ENCODE data around the gene LPP.

The LPP gene

DNA sequence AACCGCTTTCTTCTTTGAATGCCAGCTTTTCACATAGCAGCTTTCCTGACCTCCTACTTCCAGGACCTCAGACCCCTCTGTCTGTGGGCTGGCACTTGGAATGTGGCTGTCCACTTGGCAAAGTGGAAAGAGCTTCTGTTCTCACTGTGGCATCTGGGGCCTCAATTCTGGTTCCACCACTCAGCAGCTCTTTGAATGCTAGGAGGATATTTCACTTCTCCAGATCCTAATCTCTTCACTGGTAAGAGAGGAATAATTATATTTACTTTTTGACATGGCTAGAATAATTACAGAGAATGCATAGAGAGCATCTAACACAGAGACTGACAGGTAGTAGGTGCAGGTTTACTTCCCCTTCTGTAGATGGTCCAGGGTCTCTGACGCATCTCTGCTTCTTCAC is 405.9 kb downstream of the LPP start:
- DNase-seq (ENCODE audit: low spot score): no peak

DNA sequence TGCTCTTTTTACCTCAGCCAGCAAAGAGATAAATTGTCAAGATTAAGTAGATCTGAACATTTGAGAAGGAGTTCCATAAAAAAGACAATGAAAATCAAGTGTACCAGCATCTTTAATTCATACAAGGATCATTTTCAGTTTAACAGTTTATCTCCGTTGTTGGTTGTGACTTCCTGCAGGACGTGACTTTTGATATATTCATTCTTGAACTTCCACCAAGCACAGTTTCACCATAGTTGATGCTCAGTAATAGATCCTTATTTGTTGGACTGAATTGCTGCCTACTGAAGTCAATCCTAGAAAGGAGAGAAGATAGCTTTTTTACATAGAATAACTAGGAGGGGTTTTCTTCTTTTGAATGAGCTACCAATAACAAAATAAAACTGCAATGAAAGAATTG is 408.2 kb downstream of the LPP start:
- no peak for DNase-seq (ENCODE audit: low spot score)

DNA sequence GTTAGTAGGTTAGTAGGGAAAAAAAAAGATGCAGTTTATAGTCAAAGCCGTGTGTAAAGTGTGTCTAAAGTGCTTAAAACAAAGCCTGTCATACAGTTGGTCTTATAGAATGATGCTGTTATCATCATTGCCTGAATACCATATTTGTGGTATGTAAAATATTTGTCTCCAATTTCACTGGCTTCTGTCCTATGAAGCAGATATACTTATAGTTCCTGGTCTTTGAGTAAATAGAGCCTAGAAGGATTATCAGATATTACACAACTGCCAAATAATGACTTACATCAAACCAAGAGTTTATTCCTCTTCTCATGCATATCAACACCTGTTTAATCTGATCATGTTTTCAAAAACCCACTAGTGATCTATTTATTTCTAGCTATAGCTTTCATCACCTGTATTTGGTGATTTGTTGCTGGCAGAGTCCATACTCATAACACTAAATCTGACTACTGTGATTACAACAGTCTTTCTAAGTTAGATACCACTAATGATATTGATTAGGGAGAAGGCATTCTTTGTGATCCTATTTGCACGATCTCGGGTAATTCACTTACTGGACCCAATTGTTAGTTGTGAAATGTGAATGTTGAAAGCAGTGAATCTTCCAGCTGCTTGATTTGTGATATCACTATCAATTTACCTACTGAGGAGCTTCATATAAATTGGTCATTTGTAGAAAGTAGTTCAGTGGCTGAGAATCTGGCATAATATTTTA is 413.7 kb downstream of the LPP start:
- DNase-seq (ENCODE audit: low spot score): no peak

DNA sequence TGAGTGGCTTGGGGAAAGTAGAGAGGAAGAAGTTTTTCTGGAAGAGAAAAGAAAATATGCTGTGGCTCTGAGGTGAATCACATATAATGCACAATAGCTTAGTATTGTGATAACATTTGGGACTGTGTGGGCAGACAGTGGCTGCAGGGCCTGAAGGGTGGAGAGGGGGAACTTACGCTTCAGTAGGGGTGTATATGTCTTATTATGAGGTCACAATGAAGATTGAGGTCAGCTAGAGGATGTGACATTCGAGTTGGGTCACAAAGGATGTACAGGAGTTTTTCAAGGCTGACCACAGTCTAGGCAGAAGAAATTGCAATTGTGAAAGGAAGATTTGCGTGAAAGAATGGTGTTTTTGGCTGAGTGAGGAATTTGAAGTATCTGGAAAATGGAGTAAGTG is 414.8 kb downstream of the LPP start:
- DNase-seq (ENCODE audit: low spot score): no peak

DNA sequence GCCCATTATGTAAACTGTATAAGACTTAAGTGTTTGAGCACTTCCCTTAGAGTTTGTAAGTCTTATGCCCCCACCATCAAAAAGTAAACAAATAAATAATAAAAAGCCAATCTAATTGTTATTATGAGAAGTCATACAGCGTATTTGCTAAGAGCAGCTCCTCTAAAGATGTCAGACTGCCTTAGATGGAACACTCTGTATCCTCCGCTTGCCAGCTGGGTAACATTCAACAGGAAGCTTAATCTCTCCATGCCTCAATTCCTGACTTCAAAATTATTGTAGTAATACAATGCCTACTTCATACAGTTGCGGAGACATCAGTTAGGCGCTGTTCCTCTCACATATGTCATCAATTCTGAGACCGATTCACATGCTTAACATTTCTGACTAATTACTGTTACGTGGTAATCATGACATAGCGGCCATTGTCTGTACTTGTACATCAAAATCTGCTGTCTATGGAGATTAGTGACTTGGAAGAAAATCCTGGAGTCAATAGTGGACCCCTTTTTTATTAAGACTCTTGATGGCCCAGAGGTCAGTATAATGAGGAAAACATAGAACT is 417.7 kb downstream of the LPP start:
- DNase-seq (ENCODE audit: low spot score): no peak

DNA sequence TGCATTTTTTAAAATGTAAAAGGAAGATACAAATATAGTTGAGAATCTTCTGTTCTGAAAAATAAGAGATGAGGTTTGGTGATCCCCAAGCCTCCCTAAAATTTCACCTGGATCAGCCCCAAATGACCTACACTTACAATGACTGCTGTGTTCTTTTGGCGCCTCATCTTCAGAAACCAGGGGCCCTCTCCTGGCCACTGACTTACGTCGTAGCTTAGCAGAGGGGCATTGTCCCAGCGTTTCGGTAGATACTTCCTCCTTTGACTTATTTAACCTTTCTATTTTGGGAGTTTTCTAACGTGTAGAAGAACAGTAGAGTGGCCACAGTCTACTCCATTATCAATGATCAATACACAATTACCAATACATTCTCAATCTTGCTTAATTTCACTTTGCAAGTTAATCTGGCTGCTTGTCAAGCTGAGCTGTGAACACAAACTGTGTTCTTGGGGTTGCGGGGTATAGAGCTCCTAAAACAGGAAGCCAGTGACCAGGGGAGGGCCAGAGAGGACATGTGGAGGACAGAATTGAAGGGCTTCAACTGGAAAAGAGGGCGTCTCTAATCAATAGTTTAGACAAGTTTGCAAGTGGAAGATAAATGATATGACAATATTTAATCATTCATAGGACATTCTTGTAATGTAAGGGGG is 419.5 kb downstream of the LPP start:
- no peak for DNase-seq (ENCODE audit: low spot score)

DNA sequence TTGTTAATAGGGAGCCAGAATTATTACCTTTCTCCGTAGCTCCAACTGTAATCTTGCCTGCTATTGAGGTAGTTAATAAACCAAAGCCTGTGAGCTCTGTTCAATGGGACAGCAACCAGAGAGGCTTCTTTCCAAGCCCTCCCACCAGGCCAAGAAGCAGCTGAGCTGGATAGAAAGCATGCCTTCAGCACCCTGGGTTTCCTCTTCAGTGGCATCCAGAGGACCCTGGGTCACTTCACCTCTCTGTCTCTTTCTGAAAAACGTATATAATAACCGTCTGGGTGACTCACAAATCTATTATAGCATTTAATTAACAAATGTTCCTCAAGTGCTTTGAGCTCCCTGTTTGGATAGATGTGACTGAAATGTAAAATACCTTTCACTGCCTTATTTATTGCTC is 420.0 kb downstream of the LPP start:
- DNase-seq (ENCODE audit: low spot score): no peak

DNA sequence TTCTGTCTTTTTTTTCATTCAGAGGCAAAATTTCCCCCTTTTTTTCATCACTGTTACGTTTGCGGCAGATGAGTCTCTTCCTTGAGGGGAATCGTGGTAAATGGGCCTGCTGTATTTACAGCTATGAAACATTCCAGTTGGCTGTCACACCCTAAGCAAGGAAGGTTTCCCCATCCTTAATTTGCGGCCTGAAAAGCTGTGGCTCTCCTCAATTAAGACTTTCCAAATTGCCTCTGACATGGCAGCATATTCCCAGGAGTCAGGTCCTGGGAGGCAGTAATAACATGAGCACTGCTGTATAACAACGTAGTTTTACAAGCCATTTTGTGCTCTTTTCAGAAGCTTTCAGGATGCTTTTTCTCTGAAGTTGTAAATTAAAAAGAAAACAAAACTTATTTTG is 420.9 kb downstream of the LPP start:
- no peak for DNase-seq (ENCODE audit: low spot score)

DNA sequence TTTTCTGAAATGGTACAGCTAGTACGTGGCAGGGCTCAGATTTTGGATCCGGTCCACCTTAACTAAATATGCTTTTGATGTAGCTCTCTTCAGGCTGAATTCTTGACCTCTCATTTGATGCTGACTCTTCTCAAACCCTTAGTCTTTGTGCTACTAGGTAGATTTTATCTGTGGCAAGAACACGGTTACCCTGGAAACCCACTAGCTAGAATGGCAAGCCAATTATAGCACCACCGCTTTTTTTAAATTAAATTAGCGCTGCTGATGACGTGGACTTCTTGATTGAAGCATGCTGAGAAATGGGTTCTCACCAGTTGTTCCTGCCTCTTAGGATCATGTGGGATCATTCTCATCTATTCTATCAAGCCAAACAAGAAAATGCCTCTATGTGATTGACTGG is 421.5 kb downstream of the LPP start:
- no peak for DNase-seq (ENCODE audit: low spot score)

DNA sequence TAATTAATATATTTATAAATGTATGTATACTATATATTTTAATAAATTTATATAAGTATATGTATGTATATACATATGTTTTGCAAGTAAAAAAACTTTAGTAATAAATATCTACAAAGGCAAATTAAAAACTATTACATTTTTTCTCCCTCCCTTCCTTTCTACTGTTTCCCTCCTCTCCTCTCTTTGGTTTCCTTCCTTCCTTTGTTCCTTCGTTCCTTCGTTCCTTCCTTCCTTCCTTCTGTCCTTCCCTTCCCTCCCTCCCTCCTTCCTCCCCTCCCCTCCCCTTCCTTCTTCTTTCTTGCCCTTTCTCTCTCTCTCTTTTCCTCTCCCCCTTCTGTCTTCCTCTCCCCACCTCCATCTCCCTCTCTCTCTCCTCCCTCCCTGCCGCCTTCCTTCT is 423.6 kb downstream of the LPP start:
- DNase-seq (ENCODE audit: low spot score): no peak

DNA sequence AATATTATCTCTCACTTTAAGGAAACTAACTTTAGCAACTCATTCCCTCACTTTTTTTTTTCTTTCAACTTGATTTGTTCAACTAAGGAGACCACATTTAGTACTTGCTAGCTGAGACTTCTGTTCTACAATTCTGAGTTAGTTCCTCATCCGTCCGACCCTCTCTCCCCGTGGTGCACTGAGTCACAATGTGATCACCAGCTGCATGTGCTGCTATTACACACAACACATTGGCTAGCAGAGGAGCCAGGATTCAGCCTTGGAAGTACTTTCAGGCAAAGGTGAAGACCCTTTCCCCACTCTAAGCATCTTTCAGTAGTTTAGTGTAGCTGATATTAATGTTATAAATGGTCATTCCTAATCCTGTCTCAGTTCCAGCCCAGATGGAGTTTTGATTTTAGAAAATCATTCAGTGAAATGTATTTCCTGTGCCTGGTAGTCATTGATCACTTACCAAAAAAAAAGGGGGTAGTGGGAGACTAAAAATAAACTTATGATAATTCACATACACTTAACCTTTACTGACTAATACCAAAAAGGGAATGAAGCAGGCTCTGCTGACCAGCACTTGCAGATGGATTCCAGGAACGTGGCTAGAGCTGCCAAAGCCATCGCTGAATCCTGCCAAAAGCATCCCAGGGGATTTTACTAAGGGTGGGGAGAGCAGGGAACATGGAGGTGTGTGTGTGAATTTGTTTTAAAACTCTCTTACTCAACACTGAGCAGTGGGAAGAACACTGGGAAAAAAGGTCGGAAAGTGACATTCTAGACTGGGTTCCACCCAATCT is 424.8 kb downstream of the LPP start:
- DNase-seq (ENCODE audit: low spot score): peak; percentile 35

DNA sequence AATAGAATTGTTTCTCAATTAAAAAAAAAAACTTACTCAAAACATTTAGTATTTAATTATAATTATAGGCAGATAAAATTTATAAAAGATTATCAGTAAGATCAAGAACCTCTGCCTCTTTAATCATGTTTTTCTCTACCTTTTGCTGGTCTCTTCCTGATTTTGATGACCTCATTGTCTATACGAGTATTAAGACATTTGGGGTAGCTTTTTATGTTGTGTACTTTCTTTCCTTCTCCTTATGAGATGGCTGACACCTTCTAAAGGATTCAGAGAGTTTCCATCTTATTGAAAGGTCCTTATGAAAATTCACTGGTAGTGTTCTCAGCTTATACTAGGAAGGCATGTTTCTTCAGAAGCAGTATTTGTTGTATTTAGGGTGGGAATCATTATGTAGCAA is 426.3 kb downstream of the LPP start:
- DNase-seq (ENCODE audit: low spot score): no peak

DNA sequence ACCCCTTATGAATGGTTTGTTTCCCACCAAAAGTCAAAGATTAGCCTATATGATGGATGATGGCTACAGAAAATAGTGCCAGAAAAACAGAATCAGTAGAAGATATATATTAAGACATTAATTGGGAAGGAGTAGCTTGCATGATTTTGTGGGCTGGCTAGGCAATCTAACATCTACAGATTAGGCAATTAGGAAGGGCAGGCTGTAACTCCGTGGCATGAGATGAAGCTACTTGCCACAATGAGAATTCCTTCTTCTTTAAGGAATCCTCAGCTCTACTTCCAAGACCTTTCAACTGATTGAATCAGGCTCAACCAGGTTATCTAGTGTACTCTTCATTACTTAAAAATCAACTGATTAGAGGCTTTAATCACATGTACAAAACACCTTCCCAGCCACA is 426.7 kb downstream of the LPP start:
- DNase-seq (ENCODE audit: low spot score): no peak

DNA sequence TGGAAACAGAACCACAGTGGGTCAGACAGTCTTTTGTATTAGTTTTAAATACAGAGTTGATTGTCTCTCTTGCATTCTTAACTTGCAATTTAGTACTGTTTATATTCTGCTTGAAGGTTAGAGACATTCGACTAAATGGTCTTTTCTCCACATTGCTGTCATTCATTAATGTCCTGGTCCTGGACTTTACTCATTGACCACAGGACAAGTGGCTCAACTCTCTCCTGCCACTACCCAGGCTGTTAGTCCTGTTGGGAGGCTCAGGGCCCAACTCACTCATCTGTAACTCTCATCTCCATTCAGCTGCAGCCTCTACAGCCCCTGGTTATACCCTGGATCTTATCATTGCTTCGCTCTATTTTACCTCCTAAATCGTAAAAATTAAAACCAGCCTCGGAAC is 427.4 kb downstream of the LPP start:
- no peak for DNase-seq (ENCODE audit: low spot score)

DNA sequence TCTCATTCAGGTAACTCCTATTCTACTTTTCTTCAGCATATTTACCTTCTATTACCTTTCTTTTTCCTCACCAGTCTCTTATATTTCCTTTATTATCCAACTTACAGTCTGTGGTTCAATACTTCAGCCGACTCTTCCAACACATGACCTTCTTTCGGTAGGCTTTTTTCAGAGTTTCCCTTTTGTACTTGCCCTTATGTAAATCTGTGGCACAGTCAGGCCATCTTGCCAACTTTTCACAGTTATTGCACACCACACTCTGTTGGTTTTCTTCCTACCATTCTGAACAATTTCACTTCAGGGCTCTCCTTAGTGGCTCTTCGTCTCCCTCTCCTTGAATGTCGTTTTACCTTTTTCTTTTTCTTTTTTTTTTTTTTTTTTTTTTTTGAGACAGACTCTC is 427.8 kb downstream of the LPP start:
- DNase-seq (ENCODE audit: low spot score): no peak

DNA sequence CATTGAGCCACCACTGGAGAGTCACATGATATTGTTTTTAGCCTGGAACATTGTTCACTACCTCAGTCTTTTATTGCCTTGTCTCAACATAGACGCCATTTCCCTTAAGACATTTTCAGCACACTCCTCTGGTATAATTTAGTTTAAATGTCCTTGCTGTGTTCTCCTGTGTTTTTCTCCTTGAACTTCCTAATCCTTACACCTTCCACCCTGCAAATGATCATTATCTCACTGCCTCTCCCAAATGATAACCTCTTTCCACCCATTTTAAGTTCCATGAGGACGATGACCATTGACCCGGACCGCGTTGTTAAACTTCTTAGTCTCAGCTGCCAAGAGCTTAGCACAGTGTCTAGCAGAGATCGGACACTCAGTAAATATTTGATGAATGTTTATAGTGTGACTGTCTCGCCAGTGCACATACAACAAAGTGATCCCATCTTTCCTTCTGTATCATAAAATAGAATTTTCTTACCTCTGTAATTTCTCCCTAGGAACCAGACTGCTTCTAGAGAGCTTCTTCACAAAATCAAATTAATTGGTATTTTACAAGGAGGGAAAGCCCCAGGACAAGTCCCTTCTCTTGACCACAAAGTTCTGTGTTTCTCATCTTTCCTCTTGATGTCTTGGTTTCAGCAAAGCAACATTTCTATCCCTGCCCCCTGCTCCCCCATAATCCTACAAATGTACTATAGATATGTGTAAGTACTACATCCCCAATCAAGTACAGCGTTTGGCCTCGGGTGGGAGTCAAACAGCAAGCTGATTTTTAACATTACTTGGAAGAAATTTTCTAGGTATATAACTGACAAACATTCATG is 429.6 kb downstream of the LPP start:
- no peak for DNase-seq (ENCODE audit: low spot score)

DNA sequence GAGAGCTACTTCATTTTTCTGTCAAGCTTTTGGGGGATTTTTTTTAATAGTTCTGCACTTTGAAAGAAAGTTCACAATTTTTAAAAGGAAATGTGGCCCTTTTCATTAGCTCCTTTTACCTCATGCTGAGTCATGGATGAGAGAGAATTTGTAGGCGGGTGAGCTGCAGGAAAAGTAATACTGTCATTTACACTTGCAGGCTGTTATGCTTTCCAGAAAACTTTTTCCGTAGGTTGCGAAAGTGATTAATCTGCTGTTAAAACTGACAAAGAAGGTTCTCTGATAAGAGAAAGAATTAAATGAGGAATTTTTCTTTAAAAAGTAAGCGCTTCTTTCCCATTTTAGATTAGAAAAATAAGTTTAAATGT is 430.2 kb downstream of the LPP start:
- peak; percentile 23 for DNase-seq (ENCODE audit: low spot score)

DNA sequence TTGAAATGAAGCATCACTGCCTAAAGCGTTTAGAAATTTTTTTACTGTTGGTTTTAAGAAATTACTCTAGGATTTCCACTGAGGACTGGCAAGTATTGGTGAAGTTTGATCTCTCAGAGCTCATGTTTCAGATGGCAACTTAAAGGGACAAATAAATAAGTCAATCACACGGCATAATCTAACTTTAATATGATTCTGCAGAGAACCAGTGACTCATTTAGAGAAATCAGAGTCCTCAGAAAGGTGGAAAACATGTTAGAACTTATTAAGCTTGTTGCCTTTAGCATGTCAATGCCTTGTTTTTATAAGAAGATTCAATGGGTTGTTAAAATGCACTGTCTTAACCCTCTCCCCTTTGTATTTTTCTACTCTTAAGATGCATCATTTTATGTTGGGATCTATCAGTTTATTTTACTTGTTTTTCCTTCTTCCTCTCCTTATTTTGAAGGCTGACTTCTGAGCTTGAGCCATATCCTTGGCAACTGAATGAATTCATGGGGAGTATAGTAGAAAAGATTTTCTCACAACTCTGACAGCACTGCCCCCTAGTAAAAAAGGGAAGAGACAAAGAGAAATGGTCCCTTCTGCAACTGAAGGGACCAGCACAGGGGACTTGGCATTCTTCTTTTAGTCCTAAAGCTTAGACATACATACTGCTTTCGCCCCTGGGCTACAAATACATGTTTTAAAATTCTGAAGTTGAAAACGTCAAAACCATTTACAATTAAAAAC is 431.2 kb downstream of the LPP start:
- DNase-seq (ENCODE audit: low spot score): no peak

DNA sequence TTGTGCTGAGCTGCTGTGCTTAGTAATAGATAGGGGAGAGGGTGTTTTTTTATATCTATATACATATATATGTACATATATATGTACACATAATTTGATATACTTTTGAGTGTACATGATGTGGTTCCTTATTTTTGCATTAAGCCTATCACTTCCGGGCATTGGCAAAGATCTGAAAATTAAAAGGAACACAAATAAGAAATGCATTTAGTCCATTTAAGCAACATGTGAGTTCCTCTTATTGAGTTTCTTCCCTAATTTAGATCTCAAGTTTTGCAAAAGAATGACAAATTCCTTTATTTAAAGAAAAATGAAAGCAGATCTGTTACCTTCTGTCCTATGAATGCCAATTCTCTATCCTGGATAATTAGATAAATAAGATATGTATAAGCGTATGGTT is 435.1 kb downstream of the LPP start:
- DNase-seq (ENCODE audit: low spot score): no peak

DNA sequence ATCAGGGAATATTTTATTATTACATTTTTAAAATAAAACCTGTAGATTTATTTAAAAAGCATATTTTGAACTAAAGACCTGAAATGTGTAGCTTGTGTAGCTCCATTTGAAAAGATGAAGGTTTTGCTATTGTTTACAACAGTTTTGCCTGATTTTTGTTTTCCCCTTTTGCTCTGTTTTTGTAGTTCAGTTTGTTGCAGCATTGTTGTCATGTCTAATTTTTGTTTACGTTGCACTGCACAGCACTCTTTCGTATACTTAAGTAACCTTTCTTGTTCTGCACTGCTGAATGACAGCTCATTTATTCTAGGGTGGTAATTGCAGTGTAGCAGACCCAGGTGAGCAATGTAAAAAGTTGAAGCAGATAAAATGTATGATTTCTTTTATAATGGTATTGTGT is 435.8 kb downstream of the LPP start:
- DNase-seq (ENCODE audit: low spot score): no peak

DNA sequence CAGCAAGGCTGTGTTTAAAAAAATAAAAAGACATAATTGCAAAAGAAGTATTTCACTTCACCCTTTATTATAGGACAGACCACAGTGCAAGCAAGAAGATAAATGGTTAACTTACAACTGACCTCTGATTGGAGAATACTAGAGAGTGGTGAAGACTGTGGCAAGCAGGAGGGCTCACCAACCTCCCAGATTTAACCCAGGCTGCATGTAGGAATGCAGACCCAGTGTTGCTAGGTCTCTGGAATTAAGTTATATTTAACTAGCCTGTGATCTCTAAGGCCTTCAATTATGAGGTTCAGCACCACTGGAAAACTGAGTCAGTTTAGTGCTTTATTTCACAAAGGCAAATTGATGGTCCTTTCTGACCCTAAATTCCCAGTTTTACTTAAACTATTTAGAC is 436.6 kb downstream of the LPP start:
- DNase-seq (ENCODE audit: low spot score): no peak

DNA sequence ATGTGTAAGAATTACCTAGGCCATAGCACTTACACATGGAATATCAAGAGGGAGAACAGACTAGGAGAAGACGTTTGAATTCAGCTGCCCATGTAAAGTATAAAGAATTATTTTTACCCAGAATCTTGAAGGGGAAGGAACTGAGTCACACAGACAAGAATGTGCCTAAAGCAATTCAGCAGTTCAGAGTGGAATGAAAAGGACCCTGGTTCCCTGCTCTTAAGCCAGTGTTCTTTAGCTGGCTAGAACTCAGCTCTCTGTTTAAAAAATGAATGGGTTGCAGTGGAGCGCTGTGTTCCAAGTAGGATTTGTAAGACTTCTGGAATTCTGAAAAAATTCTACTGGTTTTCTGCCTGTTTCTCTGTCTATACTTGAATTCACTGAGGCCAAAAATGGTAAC is 440.2 kb downstream of the LPP start:
- DNase-seq (ENCODE audit: low spot score): peak; percentile 40

Data from AG08396 (cell line).